Measurements from ENCODE around the gene DENND5A. TPM values are rescaled to one million over a fixed set of nuclear protein-coding genes. Genes with fewer than 3 reads are reported as not detected.
A peak's percentile ranks its signal among the peaks of the same experiment; 100 is the strongest.

Gene DENND5A
- total and polyA plus RNA-seq, 5 donors from 2014 or later, result 2.2 to 44.3 (median 3.8) TPM

GRCh38 chr11:9130297-9130696, 134.9 kb downstream of the DENND5A start:
- Histone ChIP-seq H3K4me1 (ENCODE audit: control insufficient read depth, insufficient read depth, low read length, poor library complexity, severe bottlenecking) (no peaks in the 10 kb centered on the region), H3K4me3 (ENCODE audit: low read depth, low read length) (no peak overlapping the region), H3K27ac (ENCODE audit: insufficient read depth, low read length, poor library complexity, severe bottlenecking) (no peak overlapping the region), H3K9me3 (ENCODE audit: control insufficient read depth in 2 of 2, low read length in 2 of 2) (no peaks in the 10 kb centered on the region), H3K27me3 (ENCODE audit: control insufficient read depth, insufficient read depth, low read length) (no peaks in the 10 kb centered on the region), H3K36me3 (ENCODE audit: control insufficient read depth, insufficient read depth, low read length) (no peaks in the 10 kb centered on the region)
- Mint-ChIP-seq H3K27me3 (peaks cover 5% of the 10 kb centered on the region), H3K4me3 (no peak overlapping the region), H3K27ac (no peak overlapping the region), H3K4me1 (peaks cover 0 to 4% (median 0%) of the 10 kb centered on the region in 4 donors), H3K36me3 (no peaks in the 10 kb centered on the region), H3K9me3 (peaks cover 0 to 1% (median 0%) of the 10 kb centered on the region in 7 donors)
- ATAC-seq (ENCODE audit: low read depth in 2 of 2) (no peak), DNase-seq (no peak)

- no peak for ATAC-seq (ENCODE audit: low read depth in 2 of 2)
- Histone ChIP-seq H3K4me1 (ENCODE audit: control insufficient read depth, insufficient read depth, low read length, poor library complexity, severe bottlenecking) (no peaks in the 10 kb centered on the region), H3K36me3 (ENCODE audit: control insufficient read depth, insufficient read depth, low read length) (no peaks in the 10 kb centered on the region), H3K4me3 (ENCODE audit: low read depth, low read length) (no peak overlapping the region), H3K27me3 (ENCODE audit: control insufficient read depth, insufficient read depth, low read length) (peaks cover 4% of the 10 kb centered on the region), H3K9me3 (ENCODE audit: control insufficient read depth in 2 of 2, low read length in 2 of 2) (no peaks in the 10 kb centered on the region), H3K27ac (ENCODE audit: insufficient read depth, low read length, poor library complexity, severe bottlenecking) (no peak overlapping the region)
- DNase-seq, result peak in 1 of 3 donors; percentile 17
- H3K4me1 Mint-ChIP-seq, result peaks cover 0 to 4% (median 0%) of the 10 kb centered on the region in 4 donors
- peak overlapping the region in 1 of 3 donors; percentile 12 for H3K27ac Mint-ChIP-seq
- H3K36me3 Mint-ChIP-seq, result no peaks in the 10 kb centered on the region
- H3K9me3 Mint-ChIP-seq, result peaks cover 0 to 2% (median 0%) of the 10 kb centered on the region in 7 donors
- no peak overlapping the region for H3K4me3 Mint-ChIP-seq
- peaks cover 10% of the 10 kb centered on the region for H3K27me3 Mint-ChIP-seq
Measured at GRCh38 chr11:9126636-9127035, 138.5 kb downstream of the DENND5A start.

GRCh38 chr11:9125185-9125886, 139.8 kb downstream of the DENND5A start:
- Histone ChIP-seq H3K4me1 (ENCODE audit: control insufficient read depth, insufficient read depth, low read length, poor library complexity, severe bottlenecking) (no peaks in the 10 kb centered on the region), H3K27ac (ENCODE audit: insufficient read depth, low read length, poor library complexity, severe bottlenecking) (no peak overlapping the region), H3K27me3 (ENCODE audit: control insufficient read depth, insufficient read depth, low read length) (peaks cover 4% of the 10 kb centered on the region), H3K36me3 (ENCODE audit: control insufficient read depth, insufficient read depth, low read length) (no peaks in the 10 kb centered on the region), H3K4me3 (ENCODE audit: low read depth, low read length) (no peak overlapping the region), H3K9me3 (ENCODE audit: control insufficient read depth in 2 of 2, low read length in 2 of 2) (no peaks in the 10 kb centered on the region)
- Mint-ChIP-seq H3K4me1 (peaks cover 0 to 4% (median 0%) of the 10 kb centered on the region in 4 donors), H3K27ac (no peak overlapping the region), H3K9me3 (peaks cover 0 to 3% (median 0%) of the 10 kb centered on the region in 7 donors), H3K4me3 (no peak overlapping the region), H3K27me3 (peaks cover 10% of the 10 kb centered on the region), H3K36me3 (no peaks in the 10 kb centered on the region)
- DNase-seq, result no peak
- no peak for ATAC-seq (ENCODE audit: low read depth in 2 of 2)

GRCh38 chr11:9123595-9124304, 141.4 kb downstream of the DENND5A start:
- Histone ChIP-seq H3K27ac (ENCODE audit: insufficient read depth, low read length, poor library complexity, severe bottlenecking) (no peak overlapping the region), H3K4me3 (ENCODE audit: low read depth, low read length) (no peak overlapping the region), H3K9me3 (ENCODE audit: control insufficient read depth in 2 of 2, low read length in 2 of 2) (no peaks in the 10 kb centered on the region), H3K27me3 (ENCODE audit: control insufficient read depth, insufficient read depth, low read length) (peaks cover 4% of the 10 kb centered on the region), H3K36me3 (ENCODE audit: control insufficient read depth, insufficient read depth, low read length) (no peaks in the 10 kb centered on the region), H3K4me1 (ENCODE audit: control insufficient read depth, insufficient read depth, low read length, poor library complexity, severe bottlenecking) (no peaks in the 10 kb centered on the region)
- H3K4me1 Mint-ChIP-seq, result peaks cover 0 to 4% (median 0%) of the 10 kb centered on the region in 4 donors
- DNase-seq (no peak), ATAC-seq (ENCODE audit: low read depth in 2 of 2) (no peak)
- peaks cover 0 to 3% (median 0%) of the 10 kb centered on the region in 7 donors for H3K9me3 Mint-ChIP-seq
- peaks cover 16% of the 10 kb centered on the region for H3K27me3 Mint-ChIP-seq
- no peak overlapping the region for H3K27ac Mint-ChIP-seq
- no peaks in the 10 kb centered on the region for H3K36me3 Mint-ChIP-seq
- no peak overlapping the region for H3K4me3 Mint-ChIP-seq

- Mint-ChIP-seq H3K4me1 (peaks cover 0 to 2% (median 0%) of the 10 kb centered on the region in 4 donors), H3K9me3 (peaks cover 0 to 3% (median 0%) of the 10 kb centered on the region in 7 donors), H3K4me3 (no peak overlapping the region), H3K27me3 (peaks cover 12% of the 10 kb centered on the region), H3K27ac (no peak overlapping the region), H3K36me3 (no peaks in the 10 kb centered on the region)
- H3K4me3 ChIP-seq (ENCODE audit: low read depth, low read length), result no peak overlapping the region
- ATAC-seq (ENCODE audit: low read depth in 2 of 2) (no peak), DNase-seq (no peak)
- H3K27me3 ChIP-seq (ENCODE audit: control insufficient read depth, insufficient read depth, low read length), result peaks cover 4% of the 10 kb centered on the region
- no peak overlapping the region for H3K27ac ChIP-seq (ENCODE audit: insufficient read depth, low read length, poor library complexity, severe bottlenecking)
- H3K4me1 ChIP-seq (ENCODE audit: control insufficient read depth, insufficient read depth, low read length, poor library complexity, severe bottlenecking), result no peaks in the 10 kb centered on the region
- no peaks in the 10 kb centered on the region for H3K9me3 ChIP-seq (ENCODE audit: control insufficient read depth in 2 of 2, low read length in 2 of 2)
- no peaks in the 10 kb centered on the region for H3K36me3 ChIP-seq (ENCODE audit: control insufficient read depth, insufficient read depth, low read length)
Measured at GRCh38 chr11:9121469-9121796, 143.7 kb downstream of the DENND5A start.

- Mint-ChIP-seq H3K4me3 (no peak overlapping the region), H3K36me3 (no peaks in the 10 kb centered on the region), H3K27ac (no peak overlapping the region), H3K9me3 (peaks cover 0 to 3% (median 0%) of the 10 kb centered on the region in 7 donors), H3K4me1 (no peaks in the 10 kb centered on the region), H3K27me3 (peaks cover 12% of the 10 kb centered on the region)
- H3K9me3 ChIP-seq (ENCODE audit: control insufficient read depth in 2 of 2, low read length in 2 of 2), result no peaks in the 10 kb centered on the region
- no peak for ATAC-seq (ENCODE audit: low read depth in 2 of 2)
- no peaks in the 10 kb centered on the region for H3K4me1 ChIP-seq (ENCODE audit: control insufficient read depth, insufficient read depth, low read length, poor library complexity, severe bottlenecking)
- H3K27ac ChIP-seq (ENCODE audit: insufficient read depth, low read length, poor library complexity, severe bottlenecking), result no peak overlapping the region
- no peaks in the 10 kb centered on the region for H3K36me3 ChIP-seq (ENCODE audit: control insufficient read depth, insufficient read depth, low read length)
- no peak for DNase-seq
- peaks cover 6% of the 10 kb centered on the region for H3K27me3 ChIP-seq (ENCODE audit: control insufficient read depth, insufficient read depth, low read length)
- no peak overlapping the region for H3K4me3 ChIP-seq (ENCODE audit: low read depth, low read length)
Measured at GRCh38 chr11:9120664-9121468, 144.3 kb downstream of the DENND5A start.

- ATAC-seq (ENCODE audit: low read depth in 2 of 2) (no peak), DNase-seq (no peak)
- Mint-ChIP-seq H3K27me3 (peaks cover 7% of the 10 kb centered on the region), H3K36me3 (no peaks in the 10 kb centered on the region), H3K4me1 (no peaks in the 10 kb centered on the region), H3K27ac (no peak overlapping the region), H3K4me3 (no peak overlapping the region), H3K9me3 (peaks cover 0 to 5% (median 2%) of the 10 kb centered on the region in 7 donors)
- no peaks in the 10 kb centered on the region for H3K36me3 ChIP-seq (ENCODE audit: control insufficient read depth, insufficient read depth, low read length)
- H3K27me3 ChIP-seq (ENCODE audit: control insufficient read depth, insufficient read depth, low read length), result peaks cover 3% of the 10 kb centered on the region
- no peaks in the 10 kb centered on the region for H3K4me1 ChIP-seq (ENCODE audit: control insufficient read depth, insufficient read depth, low read length, poor library complexity, severe bottlenecking)
- no peak overlapping the region for H3K4me3 ChIP-seq (ENCODE audit: low read depth, low read length)
- H3K27ac ChIP-seq (ENCODE audit: insufficient read depth, low read length, poor library complexity, severe bottlenecking), result no peak overlapping the region
- no peaks in the 10 kb centered on the region for H3K9me3 ChIP-seq (ENCODE audit: control insufficient read depth in 2 of 2, low read length in 2 of 2)
Measured at GRCh38 chr11:9118277-9118676, 146.9 kb downstream of the DENND5A start.
